Neural cell (in vitro differentiated cells): ENCODE measurements around the gene CRYBB1. TPM values are rescaled to one million over a fixed set of nuclear protein-coding genes. Genes with fewer than 3 reads are reported as not detected.

Experiments used
- H2AFZ ChIP-seq: fragments of 200-600, 300-800 bp; sonication (generic), shearing (Covaris generic); 2 replicates; pipeline ENCODE4 v1.6.0; 2014; ENCODE audit warnings: low read depth, mild to moderate bottlenecking, antibody characterized with exemption, low read length, moderate library complexity
- H3F3A ChIP-seq: fragments of 200-600 bp; shearing (Covaris generic); 2 replicates; pipeline ENCODE4 v1.6.1; 2016; ENCODE audit warnings: mild to moderate bottlenecking, moderate library complexity, mixed read lengths, antibody characterized with exemption, low read length; ENCODE audit not compliant: insufficient read depth, poor library complexity, severe bottlenecking
- H3K27ac ChIP-seq: fragments of 200-600, 300-800 bp; sonication (generic), shearing (Covaris generic); 2 replicates; pipeline ENCODE4 v1.5.1; 2014; ENCODE audit warnings: mild to moderate bottlenecking, low read length, moderate library complexity
- H3K27me3 ChIP-seq: fragments of 300-800, 200-600 bp; sonication (generic), shearing (Covaris generic); 2 replicates; pipeline ENCODE4 v1.6.0; 2014; ENCODE audit warnings: mild to moderate bottlenecking, low read depth, low read length, moderate library complexity; ENCODE audit not compliant: insufficient read depth
- H3K36me3 ChIP-seq: fragments of 300-800, 200-600 bp; sonication (generic), shearing (Covaris generic); 2 replicates; pipeline ENCODE4 v1.5.1; 2014; ENCODE audit warnings: mild to moderate bottlenecking, antibody characterized with exemption, low read length, moderate library complexity; ENCODE audit not compliant: insufficient read depth
- H3K4me2 ChIP-seq: fragments of 300-800, 200-600 bp; sonication (generic), shearing (Covaris generic); 2 replicates; pipeline ENCODE4 v1.6.0; 2014; ENCODE audit warnings: mild to moderate bottlenecking, low read length
- H3K4me3 ChIP-seq: fragments of 300-800, 200-600 bp; sonication (generic), shearing (Covaris generic); 2 replicates; pipeline ENCODE4 v1.5.1; 2014; ENCODE audit warnings: mild to moderate bottlenecking, low read length, moderate library complexity
- H3K79me2 ChIP-seq: fragments of 200-600 bp; shearing (Covaris generic); replicated peaks from 2 replicates; pipeline ENCODE4 v1.6.0; 2014; ENCODE audit warnings: mild to moderate bottlenecking, low read length, moderate library complexity; ENCODE audit not compliant: insufficient read depth
- H3K9ac ChIP-seq: fragments of 300-800, 200-600 bp; sonication (generic), shearing (Covaris generic); 2 replicates; pipeline ENCODE4 v1.6.1; 2016; ENCODE audit warnings: mild to moderate bottlenecking, low read length, mixed read lengths
- H3K9me2 ChIP-seq: fragments of 200-600 bp; shearing (Covaris generic); 2 replicates; pipeline ENCODE4 v1.6.1; 2016; ENCODE audit warnings: mild to moderate bottlenecking, low read length, mixed read lengths; ENCODE audit not compliant: insufficient read depth
- H3K9me3 ChIP-seq: fragments of 200-600, 300-800 bp; sonication (generic), shearing (Covaris generic); 2 replicates; pipeline ENCODE4 v1.6.1; 2016; ENCODE audit warnings: mild to moderate bottlenecking, mixed run types, low read length, moderate library complexity, mixed read lengths
- H4K20me1 ChIP-seq: fragments of 200-600 bp; shearing (Covaris generic); 2 replicates; pipeline ENCODE4 v1.6.1; 2016; ENCODE audit warnings: mild to moderate bottlenecking, mixed run types; ENCODE audit not compliant: insufficient read depth
- CTCF ChIP-seq: fragments of 450-650 bp; IDR thresholded peaks from 2 replicates; pipeline ENCODE4 v1.5.1; 2014; ENCODE audit warnings: antibody characterized with exemption, mild to moderate bottlenecking, moderate library complexity; ENCODE audit not compliant: poor library complexity, severe bottlenecking
- EP300 ChIP-seq: fragments of 450-650 bp; conservative IDR thresholded peaks from 2 replicates; pipeline ENCODE4 v1.6.1; 2014; ENCODE audit warnings: antibody characterized with exemption, mild to moderate bottlenecking, moderate library complexity; ENCODE audit not compliant: poor library complexity, severe bottlenecking
- EZH2 ChIP-seq: fragments of 200-600, 300-800 bp; shearing (Covaris generic), sonication (generic); IDR thresholded peaks from 2 replicates; pipeline ENCODE4 v1.6.1; 2014; ENCODE audit warnings: antibody characterized with exemption, low read length, borderline replicate concordance, mild to moderate bottlenecking; ENCODE audit not compliant: insufficient read depth, poor library complexity, severe bottlenecking
- MXI1 ChIP-seq: fragments of 450-650 bp; conservative IDR thresholded peaks from 2 replicates; pipeline ENCODE4 v1.6.1; 2014; ENCODE audit warnings: antibody characterized with exemption, mild to moderate bottlenecking; ENCODE audit not compliant: poor library complexity, severe bottlenecking
- POLR2AphosphoS5 ChIP-seq: IDR thresholded peaks from 2 replicates; pipeline ENCODE4 v1.6.1; 2012
- RAD21 ChIP-seq: fragments of 450-650 bp; conservative IDR thresholded peaks from 2 replicates; pipeline ENCODE4 v1.6.1; 2014; ENCODE audit warnings: antibody characterized with exemption, mild to moderate bottlenecking, moderate library complexity
- REST ChIP-seq: IDR thresholded peaks from 2 replicates; pipeline ENCODE4 v1.6.1; 2012; ENCODE audit warnings: borderline replicate concordance
- SMC3 ChIP-seq: fragments of 450-650 bp; conservative IDR thresholded peaks from 2 replicates; pipeline ENCODE4 v1.6.1; 2014; ENCODE audit warnings: antibody characterized with exemption, mild to moderate bottlenecking, moderate library complexity; ENCODE audit not compliant: poor library complexity
- TAF1 ChIP-seq: IDR thresholded peaks from 2 replicates; pipeline ENCODE4 v1.6.1; 2012; ENCODE audit warnings: low read depth
- polyA plus RNA-seq: library from polyadenylated mRNA; depleted of rRNA; stranded (reverse); fragments of >200 nt; gene quantifications from 2 replicates; pipeline ENCODE4 v1.2.3, GENCODE V29; 2014

CRYBB1 gene
- polyA plus RNA-seq, 1 donor from 2014 or later: not detected

- H3K79me2 ChIP-seq: no peaks in the 10 kb centered on the region
- TF ChIP-seq SMC3 (no peak), REST (no peak), POLR2AphosphoS5 (no peak), EZH2 (no peak), RAD21 (no peak), EP300 (no peak), TAF1 (no peak), CTCF (no peak), MXI1 (no peak)
- H2AFZ ChIP-seq: no peak overlapping the region
- H3K27ac ChIP-seq: no peak overlapping the region
- no peak overlapping the region for H3K4me2 ChIP-seq
- H3F3A ChIP-seq: no peaks in the 10 kb centered on the region
- H4K20me1 ChIP-seq: no peaks in the 10 kb centered on the region
- H3K36me3 ChIP-seq: no peaks in the 10 kb centered on the region
- H3K4me3 ChIP-seq: no peak overlapping the region
- no peak overlapping the region for H3K9ac ChIP-seq
- H3K9me3 ChIP-seq: no peaks in the 10 kb centered on the region
- no peaks in the 10 kb centered on the region for H3K27me3 ChIP-seq
- H3K9me2 ChIP-seq: no peaks in the 10 kb centered on the region
Measured at GRCh38 chr22:26565889-26566288, 51.9 kb downstream of the CRYBB1 start.

GRCh38 chr22:26565181-26565580 lies 52.6 kb downstream of the CRYBB1 start:
- Histone ChIP-seq H3K9me2 (no peaks in the 10 kb centered on the region), H2AFZ (no peak overlapping the region), H3K27ac (no peak overlapping the region), H3K9me3 (no peaks in the 10 kb centered on the region), H3K9ac (no peak overlapping the region), H3K79me2 (no peaks in the 10 kb centered on the region), H3K4me3 (no peak overlapping the region), H3K27me3 (no peaks in the 10 kb centered on the region), H3F3A (no peaks in the 10 kb centered on the region), H4K20me1 (no peaks in the 10 kb centered on the region), H3K36me3 (no peaks in the 10 kb centered on the region), H3K4me2 (no peak overlapping the region)
- TF ChIP-seq TAF1 (no peak), SMC3 (no peak), MXI1 (no peak), EZH2 (no peak), EP300 (no peak), CTCF (no peak), REST (no peak), POLR2AphosphoS5 (no peak), RAD21 (no peak)
